HepG2 (cell line): ENCODE data around the gene MSI2. TPM values are rescaled to one million over a fixed set of nuclear protein-coding genes. Genes with fewer than 3 reads are reported as not detected.

Experiments used
- ZNF136 ChIP-seq: sonication (generic); formaldehyde crosslinking; IDR thresholded peaks from 2 replicates; pipeline ENCODE4 v1.8.1; 2022; ENCODE audit warnings: low read depth, mild to moderate bottlenecking, moderate library complexity, missing genetic modification reagents
- ZNF138 ChIP-seq: sonication (generic); formaldehyde crosslinking; IDR thresholded peaks from 2 replicates; pipeline ENCODE4 v1.5.0; 2020; ENCODE audit warnings: mild to moderate bottlenecking, low read depth, missing genetic modification reagents
- ZNF20 ChIP-seq: sonication (generic); formaldehyde crosslinking; IDR thresholded peaks from 2 replicates; pipeline ENCODE4 v1.4.0; 2020; ENCODE audit warnings: mild to moderate bottlenecking, moderate library complexity, missing genetic modification reagents
- ZNF24 ChIP-seq: fragments of 450-650 bp; IDR thresholded peaks from 2 replicates; pipeline ENCODE4 v1.6.1; 2017; ENCODE audit warnings: antibody characterized with exemption, mild to moderate bottlenecking
- ZNF256 ChIP-seq: sonication (generic); formaldehyde crosslinking; conservative IDR thresholded peaks from 2 replicates; pipeline ENCODE4 v1.4.0; 2020; ENCODE audit warnings: missing genetic modification reagents
- ZSCAN29 ChIP-seq: sonication (generic); formaldehyde crosslinking; conservative IDR thresholded peaks from 2 replicates; pipeline ENCODE4 v1.4.0; 2020; ENCODE audit warnings: mild to moderate bottlenecking, missing genetic modification reagents
- polyA plus RNA-seq, 8 experiments: library from polyadenylated mRNA; depleted of rRNA in 3 of 8; stranded (reverse) in 7 of 8; unstranded in 1 of 8; fragments of >200 nt; fragmentation: Illumina TruSeq in 4 of 8; extraction: Trizol in 4 of 8; gene quantifications; 2 replicates each; pipeline versions ENCODE4 v1.2.1 to v1.2.3, GENCODE V29; 2011 to 2016; ENCODE audit warnings: low read depth in 4 of 8, missing spikeins in 1 of 8, mixed read lengths in 1 of 8; ENCODE audit not compliant: insufficient read depth in 1 of 8
- total RNA-seq, 5 experiments: library from RNA; depleted of rRNA; stranded (reverse); fragments of >200 nt; fragmentation: Illumina TruSeq; extraction: Trizol; gene quantifications; 2 replicates each; pipeline ENCODE4 v1.2.3, GENCODE V29; 2016; ENCODE audit warnings: low read depth in 1 of 5
- TF ChIP-seq, protein P1 (sequence below): sonication (generic); formaldehyde crosslinking; IDR thresholded peaks from 2 replicates; pipeline ENCODE4 v1.5.1; 2020; ENCODE audit warnings: mild to moderate bottlenecking, missing genetic modification reagents, borderline replicate concordance

Gene MSI2
- total and polyA plus RNA-seq, 2 of the 13 experiments (the other 11 are each of a cell fraction or from before 2014, with no cell fraction given): 77.5 to 78.4 TPM

DNA sequence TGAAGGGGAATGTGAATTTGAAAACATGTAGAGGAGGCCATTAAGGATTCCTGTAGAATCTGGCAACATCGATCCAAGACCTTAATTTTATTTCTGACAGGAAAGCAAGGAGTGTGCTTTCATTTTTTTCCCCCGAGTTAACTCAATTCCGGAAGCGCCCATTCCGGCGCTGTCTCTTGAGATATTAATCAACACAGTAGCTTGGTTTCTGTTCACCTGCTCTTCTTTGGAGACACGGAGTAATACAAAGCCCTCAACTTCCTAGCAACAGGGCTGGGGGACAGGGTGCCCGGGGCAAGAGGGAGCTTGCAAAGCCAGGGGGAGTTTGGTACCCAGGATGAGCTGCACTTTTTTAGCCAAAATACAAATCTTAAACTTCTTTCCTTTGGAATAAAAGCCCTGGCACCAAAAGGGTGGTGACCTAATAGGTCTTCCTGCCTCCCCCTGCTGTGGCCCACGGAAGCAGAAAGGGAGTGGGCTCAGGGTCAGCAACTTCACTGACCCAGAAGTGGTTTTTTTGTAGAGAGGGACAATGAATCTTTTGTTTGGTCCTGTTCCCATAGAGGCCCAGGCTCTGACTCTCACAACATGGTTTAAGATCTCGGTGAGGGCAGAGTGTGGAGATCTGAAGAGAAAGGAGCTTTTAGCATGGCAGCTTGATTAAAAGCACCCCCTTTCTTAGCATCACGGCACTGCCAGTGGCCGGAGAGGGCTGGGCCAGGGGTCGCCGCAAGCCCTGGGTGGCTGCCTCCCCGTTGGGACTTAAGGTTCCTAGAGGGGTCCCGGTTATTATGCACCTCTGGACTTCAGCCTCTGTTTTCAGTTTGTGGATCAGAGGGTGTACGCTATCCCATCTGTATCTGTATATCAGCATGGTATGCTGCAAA is 281.4 kb downstream of the MSI2 start (continued):
- TF ChIP-seq, protein P1, sequence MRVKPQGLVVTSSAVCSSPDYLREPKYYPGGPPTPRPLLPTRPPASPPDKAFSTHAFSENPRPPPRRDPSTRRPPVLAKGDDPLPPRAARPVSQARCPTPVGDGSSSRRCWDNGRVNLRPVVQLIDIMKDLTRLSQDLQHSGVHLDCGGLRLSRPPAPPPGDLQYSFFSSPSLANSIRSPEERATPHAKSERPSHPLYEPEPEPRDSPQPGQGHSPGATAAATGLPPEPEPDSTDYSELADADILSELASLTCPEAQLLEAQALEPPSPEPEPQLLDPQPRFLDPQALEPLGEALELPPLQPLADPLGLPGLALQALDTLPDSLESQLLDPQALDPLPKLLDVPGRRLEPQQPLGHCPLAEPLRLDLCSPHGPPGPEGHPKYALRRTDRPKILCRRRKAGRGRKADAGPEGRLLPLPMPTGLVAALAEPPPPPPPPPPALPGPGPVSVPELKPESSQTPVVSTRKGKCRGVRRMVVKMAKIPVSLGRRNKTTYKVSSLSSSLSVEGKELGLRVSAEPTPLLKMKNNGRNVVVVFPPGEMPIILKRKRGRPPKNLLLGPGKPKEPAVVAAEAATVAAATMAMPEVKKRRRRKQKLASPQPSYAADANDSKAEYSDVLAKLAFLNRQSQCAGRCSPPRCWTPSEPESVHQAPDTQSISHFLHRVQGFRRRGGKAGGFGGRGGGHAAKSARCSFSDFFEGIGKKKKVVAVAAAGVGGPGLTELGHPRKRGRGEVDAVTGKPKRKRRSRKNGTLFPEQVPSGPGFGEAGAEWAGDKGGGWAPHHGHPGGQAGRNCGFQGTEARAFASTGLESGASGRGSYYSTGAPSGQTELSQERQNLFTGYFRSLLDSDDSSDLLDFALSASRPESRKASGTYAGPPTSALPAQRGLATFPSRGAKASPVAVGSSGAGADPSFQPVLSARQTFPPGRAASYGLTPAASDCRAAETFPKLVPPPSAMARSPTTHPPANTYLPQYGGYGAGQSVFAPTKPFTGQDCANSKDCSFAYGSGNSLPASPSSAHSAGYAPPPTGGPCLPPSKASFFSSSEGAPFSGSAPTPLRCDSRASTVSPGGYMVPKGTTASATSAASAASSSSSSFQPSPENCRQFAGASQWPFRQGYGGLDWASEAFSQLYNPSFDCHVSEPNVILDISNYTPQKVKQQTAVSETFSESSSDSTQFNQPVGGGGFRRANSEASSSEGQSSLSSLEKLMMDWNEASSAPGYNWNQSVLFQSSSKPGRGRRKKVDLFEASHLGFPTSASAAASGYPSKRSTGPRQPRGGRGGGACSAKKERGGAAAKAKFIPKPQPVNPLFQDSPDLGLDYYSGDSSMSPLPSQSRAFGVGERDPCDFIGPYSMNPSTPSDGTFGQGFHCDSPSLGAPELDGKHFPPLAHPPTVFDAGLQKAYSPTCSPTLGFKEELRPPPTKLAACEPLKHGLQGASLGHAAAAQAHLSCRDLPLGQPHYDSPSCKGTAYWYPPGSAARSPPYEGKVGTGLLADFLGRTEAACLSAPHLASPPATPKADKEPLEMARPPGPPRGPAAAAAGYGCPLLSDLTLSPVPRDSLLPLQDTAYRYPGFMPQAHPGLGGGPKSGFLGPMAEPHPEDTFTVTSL (CRISPR knock-in tag): peak; percentile 66; the same call in 1 of the 2 replicates
- TF ChIP-seq ZNF20 (CRISPR knock-in tag) (no peak), ZNF138 (CRISPR knock-in tag) (no peak), ZSCAN29 (CRISPR knock-in tag) (peak; percentile 68; the same call in 1 of the 2 replicates), ZNF24 (no peak), ZNF256 (no peak), ZNF136 (CRISPR knock-in tag) (no peak)
